Stimulated activated naive CD8-positive, alpha-beta T cell treated with anti-CD3 and anti-CD28 coated beads, Interleukin-15, amount 100 ng/mL, for 72 hours (primary cell): ENCODE results near the gene PTPRG.

Experiments
- ATAC-seq: fragments of 150-1000 bp; cut with Tn5 transposase; 2 replicates; pipeline ENCODE4 v1.10.0; 2021; ENCODE audit warnings: mild to moderate bottlenecking, moderate library complexity
- DNase-seq, 2 donors: peaks; one replicate each; pipeline ENCODE4 v3.0.0; 2021 to 2022
- H3K27ac Mint-ChIP-seq, 2 donors: one replicate each; pipeline ENCODE4 v1.8.0; 2022; ENCODE audit warnings: mild to moderate bottlenecking in 2 of 2, mixed read lengths in 2 of 2, moderate library complexity in 2 of 2
- H3K27me3 Mint-ChIP-seq: one replicate; pipeline ENCODE4 v1.8.0; 2022; ENCODE audit warnings: mixed read lengths
- H3K4me1 Mint-ChIP-seq: one replicate; pipeline ENCODE4 v1.8.0; 2022; ENCODE audit warnings: mild to moderate bottlenecking, mixed read lengths
- H3K4me3 Mint-ChIP-seq, 2 donors: one replicate each; pipeline ENCODE4 v1.8.0; 2022; ENCODE audit warnings: mild to moderate bottlenecking in 2 of 2, mixed read lengths in 2 of 2, moderate library complexity in 1 of 2
- H3K9me3 Mint-ChIP-seq, 2 donors: one replicate each; pipeline ENCODE4 v1.8.0; 2022; ENCODE audit warnings: mixed read lengths in 2 of 2

The PTPRG gene

DNA sequence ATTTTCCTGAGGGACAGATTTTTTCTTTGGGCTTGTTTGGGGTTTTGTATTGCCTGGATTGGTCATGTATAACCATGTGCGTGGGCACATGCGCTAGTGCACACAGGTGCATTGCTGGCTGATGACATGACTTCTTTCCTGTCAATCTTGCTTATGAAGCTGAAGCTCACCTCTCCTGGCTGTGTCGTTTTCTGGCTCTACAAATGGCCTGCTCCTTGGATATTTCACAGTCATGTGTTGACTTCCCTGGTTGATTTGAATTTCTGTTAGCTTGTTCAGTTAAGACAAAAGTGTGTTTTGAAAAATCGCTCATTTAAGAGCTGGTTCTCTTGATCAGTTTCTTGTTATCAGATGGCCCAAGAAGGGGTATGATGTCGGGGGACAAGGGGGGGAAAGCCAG is 11.5 kb downstream of the PTPRG start:
- peaks cover 0 to 6% of the 10 kb centered on the region in 2 donors for H3K9me3 Mint-ChIP-seq
- no peaks in the 10 kb centered on the region for H3K4me1 Mint-ChIP-seq
- peaks cover 9% of the 10 kb centered on the region for H3K27me3 Mint-ChIP-seq
- H3K4me3 Mint-ChIP-seq, result no peak overlapping the region
- ATAC-seq (no peak), DNase-seq (no peak)
- H3K27ac Mint-ChIP-seq, result no peak overlapping the region

DNA sequence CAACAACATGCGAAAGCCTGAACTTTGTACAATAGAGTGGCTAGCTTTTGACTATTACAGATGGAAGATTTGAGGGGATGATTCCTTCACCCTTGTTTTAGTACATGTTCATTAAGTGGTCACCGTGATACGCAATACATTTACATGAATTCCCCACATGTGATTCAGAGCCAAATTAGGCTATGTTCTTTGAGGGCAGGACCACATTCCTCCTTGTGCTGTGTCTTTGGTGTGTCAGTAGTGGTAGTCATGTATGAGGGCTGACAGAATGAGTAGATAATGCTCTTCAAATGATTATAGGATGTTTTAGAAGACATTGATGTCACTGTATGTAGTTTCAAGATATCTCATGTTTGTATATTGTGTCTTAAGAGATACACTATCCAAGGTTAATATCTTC is 12.1 kb downstream of the PTPRG start:
- H3K27me3 Mint-ChIP-seq, result peaks cover 9% of the 10 kb centered on the region
- H3K9me3 Mint-ChIP-seq, result peaks cover 0 to 6% of the 10 kb centered on the region in 2 donors
- no peak overlapping the region for H3K27ac Mint-ChIP-seq
- ATAC-seq (no peak), DNase-seq (no peak)
- H3K4me3 Mint-ChIP-seq, result no peak overlapping the region
- H3K4me1 Mint-ChIP-seq, result no peaks in the 10 kb centered on the region

DNA sequence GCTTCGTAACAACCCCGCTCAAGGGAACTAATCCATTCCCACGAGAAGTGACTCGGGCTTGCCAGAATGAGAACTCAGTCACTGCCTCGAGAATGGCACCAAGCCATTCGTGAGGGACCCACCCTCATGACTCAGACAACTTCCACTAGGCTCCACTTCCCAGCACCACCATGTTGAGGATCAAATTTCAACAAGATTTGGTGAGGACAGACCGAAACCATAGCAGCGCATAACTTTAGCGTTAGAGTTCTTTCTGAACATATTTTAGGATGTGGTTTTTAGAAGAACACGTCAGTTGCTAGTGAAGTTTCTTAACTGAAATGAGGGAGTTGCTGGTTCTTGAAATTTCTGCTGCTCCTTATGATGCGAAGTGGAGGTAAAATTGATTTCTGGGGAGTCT is 13.5 kb downstream of the PTPRG start:
- DNase-seq, result no peak
- peaks cover 0 to 6% of the 10 kb centered on the region in 2 donors for H3K9me3 Mint-ChIP-seq
- H3K27ac Mint-ChIP-seq, result no peak overlapping the region
- H3K27me3 Mint-ChIP-seq, result peaks cover 9% of the 10 kb centered on the region
- H3K4me3 Mint-ChIP-seq, result no peak overlapping the region
- ATAC-seq, result no peak
- H3K4me1 Mint-ChIP-seq, result no peaks in the 10 kb centered on the region

DNA sequence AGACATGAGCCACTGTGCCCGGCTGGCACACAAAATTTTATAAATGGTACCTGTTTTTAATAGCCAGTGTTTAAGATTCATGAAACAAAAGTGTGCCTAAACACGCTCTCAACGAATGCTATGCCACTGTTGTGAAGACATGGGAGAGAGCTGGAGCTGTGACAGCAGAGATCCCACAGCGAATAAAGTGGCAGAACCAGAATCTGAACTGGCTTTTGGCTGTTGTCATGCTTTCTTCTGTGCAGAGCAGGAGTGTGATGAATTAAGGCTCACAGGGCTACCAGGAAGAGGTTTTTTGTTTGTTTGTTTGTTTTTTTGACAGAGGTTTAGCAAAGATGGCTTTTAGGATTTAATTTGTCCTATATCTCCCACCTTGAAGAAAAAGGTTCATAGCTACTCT is 14.5 kb downstream of the PTPRG start:
- H3K4me3 Mint-ChIP-seq, result no peak overlapping the region
- no peak for ATAC-seq
- H3K27me3 Mint-ChIP-seq, result peaks cover 9% of the 10 kb centered on the region
- H3K27ac Mint-ChIP-seq, result no peak overlapping the region
- DNase-seq, result no peak
- H3K9me3 Mint-ChIP-seq, result peaks cover 0 to 6% of the 10 kb centered on the region in 2 donors
- H3K4me1 Mint-ChIP-seq, result no peaks in the 10 kb centered on the region

DNA sequence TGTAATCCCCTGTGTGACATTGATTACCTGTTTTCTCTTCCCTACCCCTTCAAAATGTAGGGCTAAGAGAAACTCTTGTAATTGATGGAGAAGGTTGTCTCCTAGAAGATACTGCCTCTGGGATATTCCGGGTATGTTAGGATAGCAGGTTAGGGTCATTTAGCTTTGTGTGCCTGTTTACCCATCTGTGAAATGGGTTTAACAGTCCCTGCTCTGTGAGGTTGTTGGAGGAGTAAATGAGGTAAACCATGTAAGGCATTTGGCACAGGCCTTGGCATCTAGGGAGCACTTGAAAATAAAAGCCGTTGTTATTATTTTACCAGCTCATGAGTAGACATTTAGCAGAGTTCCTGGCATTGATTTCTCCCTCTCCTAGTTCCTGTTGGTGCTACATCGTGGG is 16.4 kb downstream of the PTPRG start:
- H3K9me3 Mint-ChIP-seq, result peaks cover 0 to 6% of the 10 kb centered on the region in 2 donors
- no peak for ATAC-seq

DNA sequence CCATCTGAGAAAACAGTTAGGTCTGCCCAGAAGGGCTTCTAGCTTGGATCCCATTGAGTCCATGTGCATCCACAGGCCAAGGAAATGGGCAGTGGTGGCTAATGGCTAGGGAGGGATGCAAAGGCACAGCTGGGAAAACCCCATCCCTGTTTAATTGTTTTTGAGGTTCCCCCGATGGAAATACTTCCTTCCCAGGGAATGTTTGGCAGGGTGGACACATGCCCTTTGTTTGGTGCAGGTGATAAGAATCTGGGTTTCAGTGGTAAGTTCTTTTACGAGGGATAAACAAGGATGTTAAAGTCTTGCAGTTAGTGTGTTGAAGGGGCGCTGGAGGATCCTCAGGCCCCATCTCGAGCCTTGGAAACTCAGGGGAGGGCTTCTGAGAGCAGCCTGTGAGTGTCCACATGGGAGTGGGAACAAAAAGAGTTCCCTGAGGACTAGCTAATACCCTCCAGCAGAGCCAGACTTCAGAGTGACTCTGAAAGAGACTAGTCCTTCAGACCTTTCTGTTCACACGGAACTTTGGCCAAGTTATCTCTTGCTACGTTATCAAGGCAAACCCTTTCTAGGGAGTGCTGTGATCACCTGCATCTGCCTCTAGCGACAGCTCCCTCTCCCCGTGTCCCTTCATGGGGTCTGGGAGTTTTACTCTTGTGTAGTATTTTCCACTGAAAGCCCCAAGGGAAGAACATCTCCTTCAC is 17.4 kb downstream of the PTPRG start:
- Mint-ChIP-seq H3K9me3 (peaks cover 0 to 6% of the 10 kb centered on the region in 2 donors), H3K27ac (no peak overlapping the region), H3K4me3 (no peak overlapping the region), H3K27me3 (peaks cover 4% of the 10 kb centered on the region), H3K4me1 (no peaks in the 10 kb centered on the region)
- DNase-seq, result no peak
- no peak for ATAC-seq

More for the DNA sequence above, 16.4 kb downstream of the PTPRG start:
- Mint-ChIP-seq H3K27ac (no peak overlapping the region), H3K27me3 (peaks cover 9% of the 10 kb centered on the region), H3K4me1 (no peaks in the 10 kb centered on the region), H3K4me3 (no peak overlapping the region)
- no peak for DNase-seq

DNA sequence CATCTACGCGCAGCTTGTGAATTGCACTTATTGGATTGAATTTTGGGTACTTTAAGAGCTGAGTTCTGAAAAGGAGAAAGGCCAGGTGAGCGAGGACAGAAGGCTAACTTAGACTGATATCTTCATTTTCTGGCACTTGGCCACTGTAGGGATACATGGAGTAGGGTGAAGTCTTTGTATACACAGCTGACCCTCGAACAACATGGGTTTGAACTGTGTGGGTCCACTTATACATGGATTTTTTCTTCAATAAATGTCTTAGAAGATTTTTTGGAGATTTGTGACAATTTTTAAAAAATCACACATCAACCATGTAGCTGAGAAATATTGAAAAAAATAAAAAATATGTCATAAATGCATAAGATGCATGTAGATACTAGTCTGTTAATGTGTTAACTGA is 18.3 kb downstream of the PTPRG start:
- ATAC-seq, result no peak

DNA sequence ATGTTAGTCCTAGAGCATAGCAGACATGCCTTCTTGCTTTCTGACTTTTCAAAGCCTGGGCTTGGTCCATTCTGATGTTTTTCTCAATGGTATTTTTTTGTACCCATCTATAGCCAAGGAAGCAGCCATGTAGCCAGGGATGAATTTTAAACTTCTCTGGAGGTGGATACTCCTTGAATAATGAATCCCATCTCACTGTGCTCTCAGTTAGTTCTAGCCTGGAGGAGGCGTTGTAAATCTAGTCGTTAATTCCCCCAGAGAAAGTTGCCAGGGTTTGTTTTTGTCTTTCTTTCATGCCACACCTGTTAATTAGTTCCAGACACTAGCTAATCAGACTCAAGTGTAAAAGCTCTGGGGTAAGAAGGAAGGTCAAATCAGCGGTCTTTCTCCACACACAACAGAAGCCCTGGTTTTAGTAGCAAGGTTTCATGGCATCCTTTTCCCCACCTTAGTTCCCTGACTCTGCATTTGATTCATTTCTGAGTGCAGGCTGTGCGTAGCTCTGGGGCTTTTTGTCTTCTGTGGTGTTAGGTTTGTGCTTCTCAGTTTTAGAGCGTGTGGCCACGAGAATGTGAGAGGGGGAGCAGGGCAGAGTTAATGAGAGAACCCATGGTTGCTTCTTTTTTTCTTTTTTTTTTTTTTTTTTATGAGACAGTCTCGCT is 19.7 kb downstream of the PTPRG start:
- Mint-ChIP-seq H3K27me3 (peaks cover 17% of the 10 kb centered on the region), H3K9me3 (no peaks in the 10 kb centered on the region), H3K4me3 (no peak overlapping the region), H3K4me1 (no peaks in the 10 kb centered on the region), H3K27ac (no peak overlapping the region)
- no peak for DNase-seq
- no peak for ATAC-seq

More for the DNA sequence above, 18.3 kb downstream of the PTPRG start:
- peaks cover 0 to 6% of the 10 kb centered on the region in 2 donors for H3K9me3 Mint-ChIP-seq
- no peaks in the 10 kb centered on the region for H3K4me1 Mint-ChIP-seq
- peaks cover 13% of the 10 kb centered on the region for H3K27me3 Mint-ChIP-seq
- H3K27ac Mint-ChIP-seq, result no peak overlapping the region
- no peak for DNase-seq
- H3K4me3 Mint-ChIP-seq, result no peak overlapping the region

DNA sequence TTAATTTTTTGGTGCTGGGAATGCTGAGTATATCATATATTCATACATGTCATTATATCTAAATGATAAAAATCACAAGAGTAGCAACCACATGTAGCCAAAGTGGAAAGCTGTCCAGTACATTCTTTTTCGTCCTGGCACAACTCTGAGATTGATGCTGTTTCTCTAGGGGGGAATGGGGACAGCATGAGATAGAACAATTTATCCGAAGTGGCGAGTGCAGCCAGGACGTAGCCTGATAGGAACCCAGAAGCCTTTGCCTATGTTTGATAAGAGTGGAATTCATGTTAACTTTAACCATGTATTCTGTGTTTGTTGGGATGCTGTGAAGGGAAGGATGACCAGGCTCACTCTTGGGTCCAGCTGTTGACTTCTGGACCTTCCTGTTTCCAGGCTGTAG is 20.9 kb downstream of the PTPRG start:
- Mint-ChIP-seq H3K4me1 (no peaks in the 10 kb centered on the region), H3K27ac (no peak overlapping the region)
- ATAC-seq, result no peak

DNA sequence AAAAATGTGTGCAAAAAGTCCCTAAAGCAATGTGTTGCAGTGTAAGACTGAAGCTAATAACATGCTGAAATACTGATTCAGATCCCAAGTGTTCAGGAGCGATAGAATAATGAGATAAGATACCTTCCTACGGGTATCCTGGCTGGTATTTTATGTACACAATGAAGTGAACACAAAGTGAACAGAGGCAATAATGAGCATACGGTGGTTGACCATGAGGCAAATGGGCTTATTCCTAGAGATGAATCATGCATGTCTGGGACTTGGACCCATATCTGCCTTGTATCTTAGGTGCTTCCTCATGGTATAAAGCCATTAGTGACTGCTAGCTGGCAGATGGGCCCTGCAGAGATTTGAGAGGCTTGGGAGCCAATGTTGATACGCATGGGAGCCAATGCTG is 21.5 kb downstream of the PTPRG start:
- Mint-ChIP-seq H3K4me1 (no peaks in the 10 kb centered on the region), H3K9me3 (no peaks in the 10 kb centered on the region), H3K27ac (no peak overlapping the region), H3K4me3 (no peak overlapping the region), H3K27me3 (peaks cover 29% of the 10 kb centered on the region)
- ATAC-seq (no peak), DNase-seq (no peak)

More for the DNA sequence above, 20.9 kb downstream of the PTPRG start:
- Mint-ChIP-seq H3K27me3 (peaks cover 23% of the 10 kb centered on the region), H3K9me3 (no peaks in the 10 kb centered on the region), H3K4me3 (no peak overlapping the region)
- no peak for DNase-seq

DNA sequence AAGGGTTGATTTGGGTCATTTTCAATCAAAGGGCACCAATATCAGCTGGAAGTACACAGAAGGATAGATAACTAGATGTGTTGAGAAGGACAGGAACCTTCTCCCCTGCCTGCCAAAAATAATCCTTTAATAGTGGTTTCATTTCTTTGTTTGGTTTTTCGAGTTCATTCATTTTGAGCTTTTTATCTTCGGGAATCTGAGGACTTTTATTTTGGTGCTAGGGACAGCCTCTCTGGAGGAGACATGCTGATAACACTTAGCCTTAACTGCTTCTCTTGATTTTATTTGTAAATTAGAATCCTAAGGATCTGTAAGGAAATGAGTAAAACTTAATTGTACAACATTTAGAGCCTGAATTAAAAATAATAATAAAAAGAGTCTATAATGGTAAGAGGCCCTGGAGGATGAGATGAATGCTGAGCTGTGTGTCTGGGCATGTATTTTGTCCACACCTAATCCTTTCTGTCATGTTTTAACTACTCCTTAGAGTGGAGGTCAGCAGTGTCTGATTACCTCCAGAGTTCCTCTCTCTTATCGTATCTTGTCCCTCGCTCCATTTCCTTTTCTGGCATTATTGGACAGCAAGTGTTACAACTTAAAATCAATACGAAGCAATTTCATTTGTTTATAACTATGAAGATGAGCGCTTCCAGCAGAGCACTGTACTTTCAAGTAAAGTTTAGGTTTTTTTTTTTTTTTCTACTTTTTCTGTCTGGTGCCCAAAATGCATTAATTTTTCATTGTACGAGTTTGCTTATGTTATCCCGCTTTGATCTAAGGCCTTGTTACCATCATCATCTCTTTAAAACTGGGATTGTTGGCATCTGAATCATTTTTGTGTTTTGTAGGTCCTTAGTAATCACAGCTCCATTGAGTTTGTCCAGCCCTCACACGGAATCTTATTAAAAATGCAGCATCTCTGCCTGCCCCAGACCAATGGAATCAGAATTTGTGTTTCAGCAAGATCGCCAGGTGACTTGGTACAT is 22.8 kb downstream of the PTPRG start:
- peaks cover 32% of the 10 kb centered on the region for H3K27me3 Mint-ChIP-seq
- no peak for DNase-seq
- no peak overlapping the region for H3K27ac Mint-ChIP-seq
- H3K9me3 Mint-ChIP-seq, result no peaks in the 10 kb centered on the region
- no peaks in the 10 kb centered on the region for H3K4me1 Mint-ChIP-seq
- ATAC-seq, result no peak
- H3K4me3 Mint-ChIP-seq, result no peak overlapping the region

DNA sequence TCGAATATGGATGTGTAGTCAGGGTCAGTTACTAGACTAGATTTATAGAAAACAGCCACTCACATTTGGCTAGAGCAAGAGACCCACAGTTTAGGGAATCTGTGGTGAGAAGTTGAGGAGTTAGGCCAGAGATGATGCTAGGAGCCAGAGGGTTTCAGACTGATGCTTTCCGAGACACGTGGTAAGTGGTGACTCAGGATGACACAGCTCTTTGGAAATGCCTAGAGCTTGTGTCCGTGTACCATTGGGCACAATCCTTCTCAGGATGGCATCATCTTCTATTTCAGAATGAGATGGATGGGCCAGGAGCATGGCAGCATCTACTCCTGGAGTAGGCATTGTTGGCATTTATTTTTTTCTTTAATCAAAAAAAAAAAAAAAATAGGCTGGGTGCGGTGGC is 28.5 kb downstream of the PTPRG start:
- Mint-ChIP-seq H3K27ac (no peak overlapping the region), H3K4me1 (no peaks in the 10 kb centered on the region)
- DNase-seq, result no peak

DNA sequence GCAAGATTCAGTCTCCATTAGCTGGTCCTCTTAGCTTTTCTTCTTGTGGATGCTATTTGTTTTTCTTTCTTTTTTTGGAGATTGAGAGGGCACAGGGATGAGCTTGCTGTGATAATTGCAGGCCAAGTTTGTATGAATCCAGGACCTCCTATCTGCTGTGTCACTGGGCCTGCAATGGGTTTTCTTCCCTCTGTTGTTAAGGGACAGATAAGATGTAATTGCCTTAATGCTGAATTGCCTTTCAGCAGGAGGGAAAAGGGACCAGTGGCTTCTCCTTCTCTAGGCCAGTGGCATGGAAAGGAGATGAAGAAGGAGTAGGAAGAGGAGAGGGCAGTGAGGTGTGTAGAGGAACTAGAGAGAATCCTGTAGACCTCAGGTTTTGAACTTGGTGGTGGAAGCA is 29.9 kb downstream of the PTPRG start:
- H3K27ac Mint-ChIP-seq, result no peak overlapping the region
- no peak for DNase-seq
- peaks cover 15% of the 10 kb centered on the region for H3K27me3 Mint-ChIP-seq
- ATAC-seq, result no peak
- H3K9me3 Mint-ChIP-seq, result peaks cover 0 to 7% of the 10 kb centered on the region in 2 donors
- H3K4me3 Mint-ChIP-seq, result no peak overlapping the region
- H3K4me1 Mint-ChIP-seq, result no peaks in the 10 kb centered on the region

More for the DNA sequence above, 28.5 kb downstream of the PTPRG start:
- peaks cover 0 to 7% of the 10 kb centered on the region in 2 donors for H3K9me3 Mint-ChIP-seq
- peaks cover 17% of the 10 kb centered on the region for H3K27me3 Mint-ChIP-seq
- no peak overlapping the region for H3K4me3 Mint-ChIP-seq
- ATAC-seq, result no peak

DNA sequence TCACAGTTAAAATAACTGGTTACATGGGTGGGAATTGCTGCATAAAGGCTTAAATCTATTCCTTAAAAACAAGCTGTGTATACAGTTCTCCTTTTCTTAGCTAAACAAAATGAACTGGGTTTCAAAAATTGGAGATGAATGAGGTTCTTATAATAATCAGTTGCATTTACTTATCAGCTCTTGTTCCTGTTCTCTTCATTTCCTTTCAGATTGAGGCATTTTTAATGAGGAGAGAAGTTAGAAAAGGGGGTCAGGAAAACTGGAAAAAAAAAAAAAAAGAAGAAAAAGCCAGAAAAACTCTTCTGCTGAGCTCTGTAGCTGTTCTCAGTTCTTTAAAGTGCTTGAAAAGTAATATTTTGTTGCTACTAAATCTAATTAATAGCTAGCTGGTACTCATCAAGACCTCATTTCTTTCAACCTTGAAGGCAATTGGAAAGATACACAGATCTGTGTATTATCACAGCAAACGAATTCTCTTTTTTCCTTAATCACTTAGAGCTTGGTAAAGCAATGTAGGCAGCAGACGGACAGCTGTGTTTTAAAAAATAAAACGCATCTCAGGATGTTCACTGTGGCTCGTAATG is 32.2 kb downstream of the PTPRG start:
- Mint-ChIP-seq H3K4me3 (no peak overlapping the region), H3K4me1 (no peaks in the 10 kb centered on the region), H3K9me3 (peaks cover 0 to 7% of the 10 kb centered on the region in 2 donors), H3K27ac (no peak overlapping the region), H3K27me3 (peaks cover 2% of the 10 kb centered on the region)
- no peak for DNase-seq
- ATAC-seq, result no peak

DNA sequence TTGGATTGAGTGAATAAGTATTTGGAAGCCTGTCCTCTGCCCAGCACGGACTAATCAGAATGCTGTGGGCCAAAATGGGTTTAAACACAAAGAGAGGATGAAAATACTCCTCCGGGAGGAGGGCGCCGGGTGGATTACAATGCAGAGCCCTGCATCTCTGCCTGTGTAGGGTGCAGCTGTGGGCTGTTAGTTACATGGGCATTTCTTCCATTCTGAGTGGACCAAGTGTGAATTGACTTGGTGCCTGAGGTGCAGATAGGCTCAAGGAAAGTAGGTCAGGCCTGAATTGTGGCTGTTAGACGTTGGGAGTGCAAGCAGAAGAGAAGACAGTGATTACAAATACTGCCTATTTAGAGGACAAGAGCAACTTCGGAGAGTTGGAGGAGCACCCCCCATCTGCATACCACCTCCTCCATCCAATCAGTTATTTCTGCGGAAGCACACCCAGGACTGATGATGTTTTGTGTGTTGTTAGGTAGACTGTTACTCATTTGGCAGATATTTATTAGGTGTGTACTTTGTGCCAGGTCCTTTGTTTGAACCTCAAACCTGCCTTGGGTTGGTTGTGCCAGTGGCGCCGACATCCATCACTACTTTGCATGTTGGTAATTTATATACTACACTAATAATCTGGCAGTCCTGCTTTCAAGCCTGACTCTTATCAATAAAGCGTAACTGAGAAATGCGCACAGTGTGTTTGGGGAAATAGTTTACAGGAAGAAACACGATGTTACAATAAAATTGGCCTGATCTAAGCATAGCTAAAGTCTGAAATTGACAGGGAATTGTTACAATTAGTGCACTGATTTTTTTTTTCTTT is 33.0 kb downstream of the PTPRG start:
- Mint-ChIP-seq H3K9me3 (peaks cover 0 to 6% of the 10 kb centered on the region in 2 donors), H3K27me3 (peaks cover 8% of the 10 kb centered on the region), H3K4me1 (no peaks in the 10 kb centered on the region), H3K4me3 (no peak overlapping the region), H3K27ac (no peak overlapping the region)
- no peak for DNase-seq
- ATAC-seq, result no peak
